Right lobe of liver (tissue), 4 donors: Measurements from ENCODE around the gene MICU1.

Source experiments
- POLR2A ChIP-seq: fragments of 450-650 bp; IDR thresholded peaks from one replicate; pipeline ENCODE4 v1.6.1; 2017; ENCODE audit warnings: antibody characterized with exemption, mild to moderate bottlenecking
- TF ChIP-seq, protein P1 (sequence below), 4 donors: fragments of 200-600 bp in 3 of 4; fragments of 450-650 bp in 1 of 4; IDR thresholded peaks; one replicate each; pipeline versions ENCODE4 v1.5.1 to v1.8.0; 2016 to 2022; ENCODE audit warnings: antibody characterized with exemption in 4 of 4, mild to moderate bottlenecking in 2 of 4
- donor health status: DM: no; HTN: no; CAD: no.
- donor health status: DM: no; HTN: no; CAD: no.
- donor health status: DM: no; HTN: yes; CAD: no.

GRCh38 chr10:72625608-72626443, at the start of gene MICU1:
- TF ChIP-seq, protein P1, sequence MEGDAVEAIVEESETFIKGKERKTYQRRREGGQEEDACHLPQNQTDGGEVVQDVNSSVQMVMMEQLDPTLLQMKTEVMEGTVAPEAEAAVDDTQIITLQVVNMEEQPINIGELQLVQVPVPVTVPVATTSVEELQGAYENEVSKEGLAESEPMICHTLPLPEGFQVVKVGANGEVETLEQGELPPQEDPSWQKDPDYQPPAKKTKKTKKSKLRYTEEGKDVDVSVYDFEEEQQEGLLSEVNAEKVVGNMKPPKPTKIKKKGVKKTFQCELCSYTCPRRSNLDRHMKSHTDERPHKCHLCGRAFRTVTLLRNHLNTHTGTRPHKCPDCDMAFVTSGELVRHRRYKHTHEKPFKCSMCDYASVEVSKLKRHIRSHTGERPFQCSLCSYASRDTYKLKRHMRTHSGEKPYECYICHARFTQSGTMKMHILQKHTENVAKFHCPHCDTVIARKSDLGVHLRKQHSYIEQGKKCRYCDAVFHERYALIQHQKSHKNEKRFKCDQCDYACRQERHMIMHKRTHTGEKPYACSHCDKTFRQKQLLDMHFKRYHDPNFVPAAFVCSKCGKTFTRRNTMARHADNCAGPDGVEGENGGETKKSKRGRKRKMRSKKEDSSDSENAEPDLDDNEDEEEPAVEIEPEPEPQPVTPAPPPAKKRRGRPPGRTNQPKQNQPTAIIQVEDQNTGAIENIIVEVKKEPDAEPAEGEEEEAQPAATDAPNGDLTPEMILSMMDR (IDR thresholded peaks at IDR 0.05): no peak
- TF ChIP-seq POLR2A: peak; percentile 77
